GM19193 (cell line): ENCODE measurements around the gene HCK.

Experiments used
- POLR2A ChIP-seq: IDR thresholded peaks from 4 replicates; pipeline ENCODE4 v1.6.1; 2011; ENCODE audit not compliant: insufficient read depth, insufficient read length; ENCODE audit errors: extremely low read depth

Gene HCK

DNA sequence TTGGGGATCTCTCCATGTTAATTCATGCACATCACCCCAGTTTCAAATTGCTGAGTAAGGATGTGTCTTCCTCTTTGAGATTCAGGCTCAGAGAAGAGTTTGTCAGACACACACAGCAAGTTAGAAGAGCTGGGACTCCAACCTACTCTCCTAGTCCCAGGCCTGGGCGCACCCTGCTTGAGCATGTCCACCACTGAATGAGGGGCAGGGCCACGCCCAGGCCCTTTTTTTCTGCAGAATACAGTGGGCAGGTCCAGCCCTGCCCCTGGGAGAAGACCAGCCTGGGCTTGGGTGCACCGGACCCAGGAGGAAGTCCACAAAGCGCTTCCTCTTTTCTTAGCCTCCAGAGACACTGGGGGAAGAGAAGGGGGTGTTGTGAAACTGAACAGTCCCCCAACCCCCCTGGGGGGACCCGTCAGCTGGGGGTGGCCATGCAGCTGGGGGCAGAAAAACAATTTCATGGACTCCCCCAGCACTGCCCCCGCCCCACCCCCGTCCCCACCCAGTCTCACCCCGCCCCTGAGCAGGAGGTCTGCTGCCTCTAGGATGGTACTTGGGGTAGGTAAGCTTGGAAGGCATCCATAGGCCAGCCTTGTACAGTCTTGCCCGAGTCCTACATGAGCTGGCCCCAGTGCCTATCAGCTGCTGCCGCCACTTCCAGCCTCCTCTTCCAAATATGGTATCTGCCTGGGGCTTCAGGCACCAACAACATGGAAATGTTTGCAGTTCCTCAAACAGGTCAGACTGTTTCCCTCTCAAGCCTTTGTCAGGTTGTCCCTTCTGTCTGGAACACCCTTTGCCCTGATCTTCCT is 11.7 kb upstream of the HCK start:
- no peak for TF ChIP-seq POLR2A

- TF ChIP-seq POLR2A, result no peak
These were observed 6.0 kb upstream of the HCK start for GRCh38 chr20:32045999-32046398.

GRCh38 chr20:32050324-32050841 is 1.7 kb upstream of the HCK start:
- no peak for TF ChIP-seq POLR2A

DNA sequence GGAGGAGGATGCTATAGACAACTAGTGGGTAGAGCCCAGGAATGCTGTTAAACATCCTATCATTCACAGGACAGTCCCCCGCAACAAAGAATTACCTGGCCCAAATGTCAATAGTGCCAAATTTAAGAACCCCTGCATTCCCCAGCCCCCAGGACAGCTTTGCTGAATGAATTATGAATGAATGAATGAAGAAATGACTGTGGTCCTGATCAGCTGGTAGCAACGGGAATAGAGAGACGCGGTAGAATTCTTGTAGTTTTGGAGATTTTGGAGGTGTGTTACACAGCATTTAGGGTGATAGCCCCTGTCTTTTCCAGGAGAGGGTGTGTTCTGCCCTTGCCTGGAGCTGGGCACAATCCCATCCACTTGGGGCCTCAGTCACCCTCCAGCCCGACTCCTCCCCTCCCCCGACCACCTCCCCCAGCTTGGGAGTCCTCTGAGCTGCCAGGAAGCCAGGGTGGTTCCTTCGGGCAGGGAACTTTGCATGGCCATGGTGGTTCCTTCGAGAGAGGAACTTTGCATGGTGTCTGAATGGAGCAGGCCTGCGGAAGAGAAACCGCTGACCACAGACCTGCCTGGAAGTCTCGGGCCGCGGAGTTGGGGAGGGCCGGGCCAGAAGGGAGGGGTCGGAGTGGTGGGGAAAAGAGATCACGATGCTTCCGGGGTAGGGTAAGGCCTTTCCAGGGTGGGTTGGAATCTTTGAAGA is 1.0 kb upstream of the HCK start:
- no peak for TF ChIP-seq POLR2A

GRCh38 chr20:32051720-32052089 is 337 bp upstream of the HCK start:
- no peak for TF ChIP-seq POLR2A

DNA sequence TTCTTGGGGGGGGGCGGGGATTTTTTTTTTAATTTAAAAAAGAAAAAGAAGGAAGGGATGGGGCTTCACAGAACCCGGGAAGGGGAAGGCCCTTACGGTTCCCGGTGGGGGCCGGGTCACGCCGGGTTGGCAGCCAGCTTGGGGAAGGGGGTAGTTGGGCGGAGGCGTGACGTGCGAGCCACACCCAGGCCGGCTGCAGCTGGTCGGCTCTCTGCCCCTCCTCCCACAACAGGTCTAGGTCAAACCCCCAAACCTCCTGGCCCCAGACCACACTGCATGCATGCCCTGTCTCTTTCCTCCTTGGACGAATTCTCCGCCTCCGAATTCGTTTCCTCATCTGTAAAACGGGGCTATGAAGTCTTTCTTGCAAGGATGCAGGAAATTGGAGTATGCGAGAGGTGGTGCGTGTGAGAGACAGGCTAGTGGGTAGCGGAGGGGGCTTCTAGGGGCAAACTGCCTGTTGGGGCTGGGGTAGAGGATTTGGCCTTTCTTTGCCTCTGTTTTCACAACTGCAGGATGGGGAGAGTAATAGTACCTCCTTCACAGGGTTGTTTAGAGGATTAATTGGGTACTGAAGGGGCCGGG is 828 bp downstream of the HCK start:
- no peak for TF ChIP-seq POLR2A

- TF ChIP-seq POLR2A, result no peak
These were observed 1.6 kb downstream of the HCK start for GRCh38 chr20:32053648-32054047.

GRCh38 chr20:32056708-32057483 is 4.9 kb downstream of the HCK start:
- no peak for TF ChIP-seq POLR2A

GRCh38 chr20:32057656-32058184 is 5.7 kb downstream of the HCK start:
- TF ChIP-seq POLR2A, result no peak

- no peak for TF ChIP-seq POLR2A
These were observed 7.1 kb downstream of the HCK start for GRCh38 chr20:32059189-32059588.

DNA sequence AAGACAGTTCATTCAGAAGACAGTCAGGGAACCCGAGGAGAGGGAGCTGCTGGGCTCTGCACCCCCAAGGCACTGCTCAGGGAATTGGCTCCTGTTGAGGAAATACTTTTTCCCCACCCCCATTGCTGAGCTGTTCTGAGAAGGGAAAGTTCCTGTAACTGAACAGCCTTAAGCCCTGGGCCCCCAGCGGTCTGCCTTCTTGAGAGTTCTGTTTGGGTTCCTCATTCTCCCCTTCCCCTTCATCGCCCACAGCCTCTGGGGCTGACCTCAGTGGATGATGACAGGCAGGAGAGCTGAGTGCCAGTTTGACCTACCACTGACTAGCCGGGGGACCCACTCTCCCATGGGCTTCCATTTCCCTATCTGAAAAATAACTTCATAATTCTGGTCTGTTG is 10.7 kb downstream of the HCK start:
- no peak for TF ChIP-seq POLR2A

- no peak for TF ChIP-seq POLR2A
These were observed 11.7 kb downstream of the HCK start for GRCh38 chr20:32063695-32064094.

DNA sequence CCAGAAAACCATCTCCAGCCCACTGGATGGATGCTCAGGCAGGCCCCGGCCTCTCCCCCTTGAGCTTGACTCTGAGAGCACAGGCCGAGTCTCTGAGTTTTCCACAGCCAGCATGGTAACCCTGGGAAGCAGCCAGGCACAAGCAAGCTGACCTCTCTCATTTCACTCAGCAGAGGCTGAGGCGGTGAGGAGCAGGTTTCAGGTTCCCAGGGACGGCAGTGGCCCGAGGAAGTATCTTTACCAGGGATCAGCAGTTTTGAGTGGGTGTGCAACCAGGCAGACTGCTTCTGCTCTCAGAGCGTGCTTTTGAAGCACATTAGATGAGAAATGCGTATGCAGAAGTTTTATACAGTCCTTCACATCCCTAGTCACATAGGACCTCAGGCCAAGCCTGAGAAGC is 12.6 kb downstream of the HCK start:
- TF ChIP-seq POLR2A, result no peak

DNA sequence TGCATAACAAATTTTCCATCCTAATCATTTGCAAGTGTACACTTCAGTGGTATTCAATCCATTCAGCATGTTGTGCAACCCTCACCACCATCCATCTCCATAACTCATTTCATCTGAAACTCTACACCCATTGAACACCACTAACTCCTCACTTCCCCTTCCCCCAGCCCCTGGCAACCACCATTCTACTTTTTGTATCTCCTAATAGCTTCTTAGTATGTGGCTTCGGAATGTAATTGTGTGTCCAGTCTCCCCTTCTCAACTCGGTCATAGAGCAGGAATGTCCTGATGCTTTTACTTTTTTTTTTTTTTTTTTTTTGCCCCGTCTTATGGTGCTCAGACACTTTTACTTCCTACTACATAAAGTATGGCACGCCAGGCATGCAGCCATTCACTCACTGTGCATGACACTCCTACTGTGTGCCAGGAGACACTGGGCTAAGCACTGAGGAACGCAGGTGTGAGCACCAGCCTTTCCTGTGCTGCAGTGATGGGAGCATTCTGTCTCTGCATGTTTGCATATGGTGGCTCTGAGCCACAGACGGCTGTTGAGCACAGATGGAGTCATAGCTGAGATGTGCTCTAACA is 15.3 kb downstream of the HCK start:
- no peak for TF ChIP-seq POLR2A
